NCI-H1105 treated with DMSO at 0.1 percent for 48 hours (cell line): ENCODE results near the gene WASF2.
A peak's percentile ranks its signal among the peaks of the same experiment; 100 is the strongest.
"Not testable (repeated sequence)": the region's sequence is repeated elsewhere in the genome, so short reads cannot be mapped to it uniquely, and the experiment has no call there.

Source experiments
- DNase-seq: peaks from one replicate; lab custom pipeline; 2025; lab: John Stamatoyannopoulos, UW

WASF2 gene

GRCh38 chr1:27489973-27490741, at the start of gene WASF2:
TSS of gene WASF2 (minus strand) at chr1:27490167. CDS start at chr1:27428890, 61,277 bp downstream.
- DNase-seq: peak; percentile 97

- no peak for DNase-seq
These were observed 48.8 kb upstream of the WASF2 start for GRCh38 chr1:27538793-27539192.

GRCh38 chr1:27538305-27538676, 48.3 kb upstream of the WASF2 start:
- DNase-seq: not testable (repeated sequence)

- DNase-seq: peak; percentile 14
These were observed 46.8 kb upstream of the WASF2 start for GRCh38 chr1:27536767-27537166.

- no peak for DNase-seq
These were observed 46.2 kb upstream of the WASF2 start for GRCh38 chr1:27536010-27536757.

- DNase-seq: no peak
These were observed 45.4 kb upstream of the WASF2 start for GRCh38 chr1:27535386-27535785.

GRCh38 chr1:27531959-27532685, 42.2 kb upstream of the WASF2 start:
- no peak for DNase-seq

GRCh38 chr1:27530192-27530591, 40.2 kb upstream of the WASF2 start:
- no peak for DNase-seq

GRCh38 chr1:27529704-27530018, 39.7 kb upstream of the WASF2 start:
- no peak for DNase-seq

- peak; percentile 83 for DNase-seq
These were observed 39.1 kb upstream of the WASF2 start for GRCh38 chr1:27528818-27529703.

- DNase-seq: peak; percentile 93
These were observed 38.2 kb upstream of the WASF2 start for GRCh38 chr1:27527890-27528817.

- peak; percentile 96 for DNase-seq
These were observed 37.4 kb upstream of the WASF2 start for GRCh38 chr1:27527223-27527889.

- DNase-seq: no peak
These were observed 36.7 kb upstream of the WASF2 start for GRCh38 chr1:27526569-27527222.

- no peak for DNase-seq
These were observed 35.6 kb upstream of the WASF2 start for GRCh38 chr1:27525296-27526272.

GRCh38 chr1:27523337-27524020, 33.5 kb upstream of the WASF2 start:
- no peak for DNase-seq

GRCh38 chr1:27522432-27523336, 32.7 kb upstream of the WASF2 start:
- DNase-seq: peak; percentile 74
